NK-92 (cell line): Measurements from ENCODE around the gene GBP7.

ENCODE experiments used
- DNase-seq: peaks from one replicate; lab custom pipeline; 2025; ENCODE audit not compliant: unreplicated experiment; lab: John Stamatoyannopoulos, UW

The GBP7 gene

GRCh38 chr1:89125240-89125912 lies 50.4 kb downstream of the GBP7 start:
- DNase-seq, result no peak

GRCh38 chr1:89121641-89122040 lies 54.2 kb downstream of the GBP7 start:
- DNase-seq, result no peak

GRCh38 chr1:89114662-89115061 lies 61.1 kb downstream of the GBP7 start:
- no peak for DNase-seq

GRCh38 chr1:89112871-89113613 lies 62.8 kb downstream of the GBP7 start:
- no peak for DNase-seq

- no peak for DNase-seq
These were observed 71.1 kb downstream of the GBP7 start for GRCh38 chr1:89104687-89105086.

GRCh38 chr1:89104147-89104546 lies 71.7 kb downstream of the GBP7 start:
- DNase-seq, result no peak

- DNase-seq, result no peak
These were observed 73.8 kb downstream of the GBP7 start for GRCh38 chr1:89102021-89102420.

GRCh38 chr1:89100412-89100811 lies 75.4 kb downstream of the GBP7 start:
- DNase-seq, result no peak

GRCh38 chr1:89098857-89099256 lies 76.9 kb downstream of the GBP7 start:
- no peak for DNase-seq

GRCh38 chr1:89095737-89096136 lies 80.1 kb downstream of the GBP7 start:
- no peak for DNase-seq

GRCh38 chr1:89089962-89090361 lies 85.8 kb downstream of the GBP7 start:
- DNase-seq, result no peak

GRCh38 chr1:89088572-89088971 lies 87.2 kb downstream of the GBP7 start:
- DNase-seq, result no peak

GRCh38 chr1:89087241-89087640 lies 88.6 kb downstream of the GBP7 start:
- DNase-seq, result no peak

GRCh38 chr1:89085781-89086180 lies 90.0 kb downstream of the GBP7 start:
- no peak for DNase-seq
